HL-60 (cell line): ENCODE measurements around the gene ZNF385A.

ENCODE experiments used
- DNase-seq, 2 experiments: peaks; one replicate each; pipeline ENCODE4 v3.0.0-alpha.2; 2010 to 2020; ENCODE audit warnings: low read depth in 1 of 2, low spot score in 1 of 2
- H3K27ac ChIP-seq: fragments of 250-450 bp; sonication (Bioruptor Pico); replicated peaks from 2 replicates; pipeline ENCODE4 v1.5.1; 2020; ENCODE audit warnings: mild to moderate bottlenecking, moderate library complexity
- H3K27me3 ChIP-seq: fragments of 250-450 bp; sonication (Bioruptor Pico); 2 replicates; pipeline ENCODE4 v1.5.1; 2021; ENCODE audit warnings: mild to moderate bottlenecking, moderate library complexity; ENCODE audit not compliant: insufficient read depth, poor library complexity, severe bottlenecking
- H3K4me3 ChIP-seq: replicated peaks from 2 replicates; pipeline ENCODE4 v1.5.1; 2011; ENCODE audit warnings: mild to moderate bottlenecking, control low read depth, low read length; ENCODE audit not compliant: insufficient read depth
- CTCF ChIP-seq: IDR thresholded peaks from one replicate; pipeline ENCODE4 v1.5.1; 2011; ENCODE audit warnings: low read length, control low read depth, inconsistent platforms; ENCODE audit not compliant: insufficient read depth
- GABPA ChIP-seq: IDR thresholded peaks from 2 replicates; pipeline ENCODE4 v1.6.1; 2012; ENCODE audit warnings: low read depth
- POLR2AphosphoS5 ChIP-seq: IDR thresholded peaks from 2 replicates; pipeline ENCODE4 v1.6.1; 2012; ENCODE audit warnings: low read depth
- REST ChIP-seq: IDR thresholded peaks from 2 replicates; pipeline ENCODE4 v1.6.1; 2012; ENCODE audit warnings: low read depth; ENCODE audit not compliant: insufficient replicate concordance
- SPI1 ChIP-seq: IDR thresholded peaks from 2 replicates; pipeline ENCODE4 v1.6.1; 2012; ENCODE audit warnings: low read depth, mild to moderate bottlenecking, borderline replicate concordance

ZNF385A gene

GRCh38 chr12:54404061-54405004, 19.8 kb upstream of the ZNF385A start:
- Histone ChIP-seq H3K4me3 (no peak overlapping the region), H3K27ac (no peak overlapping the region; the same call in 1 of the 2 replicates), H3K27me3 (no peaks in the 10 kb centered on the region)
- TF ChIP-seq POLR2AphosphoS5, result no peak
- TF ChIP-seq CTCF, result peak; percentile 98
- peak in 1 of 2 experiments; percentile 60 for DNase-seq

- TF ChIP-seq POLR2AphosphoS5 (0 out of 2 replicates have a peak, but pooled peaks have one; percentile 8), SPI1 (no peak)
- H3K27ac ChIP-seq, result no peak overlapping the region
- DNase-seq, result no peak
- no peak overlapping the region for H3K4me3 ChIP-seq
- H3K27me3 ChIP-seq, result no peaks in the 10 kb centered on the region
Observed at GRCh38 chr12:54401119-54401518, 16.6 kb upstream of the ZNF385A start.

- Histone ChIP-seq H3K27ac (no peak overlapping the region), H3K27me3 (no peaks in the 10 kb centered on the region), H3K4me3 (no peak overlapping the region)
- TF ChIP-seq GABPA, result no peak
- peak; percentile 94 for TF ChIP-seq CTCF
- peak; percentile 56 for TF ChIP-seq POLR2AphosphoS5
- peak in 1 of 2 experiments; percentile 90 for DNase-seq
Observed at GRCh38 chr12:54398995-54399793, 14.7 kb upstream of the ZNF385A start.

GRCh38 chr12:54398218-54398617, 13.7 kb upstream of the ZNF385A start:
- no peak overlapping the region for H3K27ac ChIP-seq
- DNase-seq, result no peak
- H3K27me3 ChIP-seq, result no peaks in the 10 kb centered on the region
- H3K4me3 ChIP-seq, result no peak overlapping the region
- TF ChIP-seq POLR2AphosphoS5, result no peak
- TF ChIP-seq SPI1, result no peak

- Histone ChIP-seq H3K27ac (no peak overlapping the region), H3K27me3 (no peaks in the 10 kb centered on the region), H3K4me3 (no peak overlapping the region)
- no peak for DNase-seq
- TF ChIP-seq REST (no peak), CTCF (no peak), SPI1 (no peak), GABPA (no peak), POLR2AphosphoS5 (no peak)
Observed at GRCh38 chr12:54397157-54397556, 12.6 kb upstream of the ZNF385A start.
